Activated T-cell treated with anti-CD3 and anti-CD28 coated beads for 24 hours (primary cell): ENCODE measurements around the gene DUSP11.
"Not testable (repeated sequence)": the region's sequence is repeated elsewhere in the genome, so short reads cannot be mapped to it uniquely, and the experiment has no call there.

Source experiments
- DNase-seq: peaks from one replicate; pipeline ENCODE4 v3.0.0-alpha.2; 2020; ENCODE audit warnings: low read depth

Gene DUSP11

GRCh38 chr2:73779467-73780236, at the start of gene DUSP11:
DUSP11 (minus strand) TSS chr2:73780103; CDS start chr2:73779974, 129 bp downstream.
- DNase-seq: peak; percentile 95

- peak; percentile 85 for DNase-seq
These were observed 49.1 kb upstream of the DUSP11 start, which contains the start of gene STAMBP for GRCh38 chr2:73828818-73829570. STAMBP (plus strand) TSS chr2:73828961; CDS start chr2:73830857, 1,896 bp downstream.

GRCh38 chr2:73828389-73828817, 48.5 kb upstream of the DUSP11 start:
- no peak for DNase-seq

GRCh38 chr2:73827660-73828388, 47.9 kb upstream of the DUSP11 start:
- no peak for DNase-seq

- DNase-seq: no peak
These were observed 47.1 kb upstream of the DUSP11 start for GRCh38 chr2:73827018-73827417.

- DNase-seq: no peak
These were observed 45.5 kb upstream of the DUSP11 start for GRCh38 chr2:73825408-73825807.

GRCh38 chr2:73823916-73824523, 44.1 kb upstream of the DUSP11 start:
- DNase-seq: no peak

GRCh38 chr2:73823416-73823815, 43.5 kb upstream of the DUSP11 start:
- DNase-seq: no peak

- no peak for DNase-seq
These were observed 43.1 kb upstream of the DUSP11 start for GRCh38 chr2:73822991-73823390.

GRCh38 chr2:73822276-73822675, 42.4 kb upstream of the DUSP11 start:
- DNase-seq: no peak

- no peak for DNase-seq
These were observed 41.8 kb upstream of the DUSP11 start for GRCh38 chr2:73821669-73822068.

- no peak for DNase-seq
These were observed 41.3 kb upstream of the DUSP11 start for GRCh38 chr2:73821227-73821626.

GRCh38 chr2:73818296-73818695, 38.4 kb upstream of the DUSP11 start:
- no peak for DNase-seq

- no peak for DNase-seq
These were observed 32.7 kb upstream of the DUSP11 start for GRCh38 chr2:73812635-73813034.

- DNase-seq: no peak
These were observed 32.0 kb upstream of the DUSP11 start for GRCh38 chr2:73811878-73812277.

GRCh38 chr2:73783883-73784282, 4.0 kb upstream of the DUSP11 start, which contains the start of gene C2orf78:
C2orf78 (plus strand) TSS chr2:73784183; CDS start chr2:73784310, 127 bp downstream.
- not testable (repeated sequence) for DNase-seq

- DNase-seq: not testable (repeated sequence)
These were observed 3.5 kb upstream of the DUSP11 start for GRCh38 chr2:73783402-73783801.

GRCh38 chr2:73780237-73780582, 307 bp upstream of the DUSP11 start:
- no peak for DNase-seq

GRCh38 chr2:73778867-73779466, 936 bp downstream of the DUSP11 start:
- DNase-seq: not testable (repeated sequence)

- no peak for DNase-seq
These were observed 2.9 kb downstream of the DUSP11 start for GRCh38 chr2:73776869-73777519.

- no peak for DNase-seq
These were observed 3.5 kb downstream of the DUSP11 start for GRCh38 chr2:73776381-73776780.
